Mucosa of stomach (tissue), 1 donor: ENCODE results near the gene POMP.

Experiments
- H3K27me3 ChIP-seq: one replicate; pipeline ENCODE4 v1.7.0; 2013; ENCODE audit warnings: mild to moderate bottlenecking, low read length; ENCODE audit not compliant: control insufficient read depth, insufficient read depth
- H3K36me3 ChIP-seq: one replicate; pipeline ENCODE4 v1.7.0; 2013; ENCODE audit warnings: low read length; ENCODE audit not compliant: control insufficient read depth, insufficient read depth
- H3K4me1 ChIP-seq: one replicate; pipeline ENCODE4 v1.7.0; 2013; ENCODE audit warnings: mild to moderate bottlenecking, low read length; ENCODE audit not compliant: control insufficient read depth, insufficient read depth
- H3K4me3 ChIP-seq: one replicate; pipeline ENCODE4 v1.7.0; 2013; ENCODE audit warnings: low read length
- H3K9ac ChIP-seq: one replicate; pipeline ENCODE4 v1.7.0; 2013; ENCODE audit warnings: mild to moderate bottlenecking, low read length, moderate library complexity
- H3K9me3 ChIP-seq: one replicate; pipeline ENCODE4 v1.7.0; 2013; ENCODE audit warnings: mild to moderate bottlenecking, low read length, moderate library complexity; ENCODE audit not compliant: control insufficient read depth
- donor health status: Pancreatic carcinoma.

Gene POMP

DNA sequence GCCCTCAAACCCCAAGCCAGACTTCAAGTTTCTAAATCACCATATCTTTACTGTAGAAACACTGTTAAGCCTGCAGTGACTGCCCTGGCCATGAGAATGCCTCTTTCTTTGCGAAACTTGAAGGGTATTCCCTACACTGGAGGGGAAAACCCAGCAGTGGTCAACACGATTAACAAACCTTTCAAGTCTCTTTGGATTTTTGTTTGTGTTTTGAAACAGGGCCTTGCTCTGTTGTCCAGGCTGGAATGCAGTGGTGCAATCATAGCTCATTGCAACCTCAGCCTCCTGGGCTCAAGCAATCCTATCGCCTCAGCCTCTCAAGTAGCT, 17.4 kb upstream of the POMP start:
- H3K9ac ChIP-seq = no peak overlapping the region
- no peaks in the 10 kb centered on the region for H3K36me3 ChIP-seq
- H3K9me3 ChIP-seq = no peaks in the 10 kb centered on the region
- H3K27me3 ChIP-seq = no peaks in the 10 kb centered on the region
- H3K4me3 ChIP-seq = no peak overlapping the region
- H3K4me1 ChIP-seq = no peaks in the 10 kb centered on the region

DNA sequence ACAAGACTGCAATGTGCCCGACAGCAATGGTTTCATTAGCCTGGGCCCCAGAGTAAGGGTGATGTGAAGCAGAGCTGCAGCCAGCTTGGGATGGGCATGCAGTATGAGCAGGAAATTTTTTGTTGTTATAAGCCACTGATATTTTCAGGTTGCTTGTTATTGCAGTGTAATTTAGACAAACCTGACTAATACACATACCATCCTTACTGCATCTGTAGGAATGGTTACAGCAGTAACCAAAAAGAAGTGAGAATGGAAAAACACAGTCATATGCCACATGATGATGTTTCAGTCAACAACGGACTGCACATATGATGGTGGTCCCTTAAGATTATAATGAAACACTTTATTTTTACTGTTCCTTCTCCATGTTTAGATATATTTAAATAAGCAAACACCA, 8.6 kb upstream of the POMP start:
- Histone ChIP-seq H3K4me3 (no peak overlapping the region), H3K9ac (no peak overlapping the region), H3K27me3 (no peaks in the 10 kb centered on the region), H3K9me3 (no peaks in the 10 kb centered on the region), H3K4me1 (no peaks in the 10 kb centered on the region), H3K36me3 (no peaks in the 10 kb centered on the region)

DNA sequence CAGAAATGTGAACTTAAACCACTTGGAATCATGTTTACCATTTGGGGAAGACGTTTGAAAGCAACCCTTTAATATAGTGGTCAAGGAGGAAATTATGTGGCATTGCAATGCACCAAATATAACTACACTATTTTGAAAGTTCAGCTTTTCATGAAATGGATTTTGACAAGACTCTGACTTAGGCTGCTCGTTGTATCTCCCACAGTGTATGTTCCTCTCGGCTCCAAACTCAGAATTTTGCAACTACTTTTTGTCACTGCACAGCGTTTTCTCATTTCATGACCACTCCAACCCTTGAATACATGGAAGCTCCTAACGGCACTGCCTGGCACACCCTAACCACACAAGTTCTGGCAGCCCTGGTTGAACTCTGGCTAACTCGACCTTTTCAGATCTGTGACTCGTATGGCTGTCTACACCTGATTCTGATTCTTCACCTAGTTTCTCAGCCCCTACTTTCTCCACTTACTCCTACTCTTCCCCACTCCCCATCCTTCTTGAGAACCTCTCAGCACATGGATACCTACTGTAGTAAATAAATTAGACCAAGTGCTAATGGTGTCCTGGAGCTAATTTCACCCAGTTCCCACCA, 7.0 kb upstream of the POMP start:
- H3K27me3 ChIP-seq = no peaks in the 10 kb centered on the region

DNA sequence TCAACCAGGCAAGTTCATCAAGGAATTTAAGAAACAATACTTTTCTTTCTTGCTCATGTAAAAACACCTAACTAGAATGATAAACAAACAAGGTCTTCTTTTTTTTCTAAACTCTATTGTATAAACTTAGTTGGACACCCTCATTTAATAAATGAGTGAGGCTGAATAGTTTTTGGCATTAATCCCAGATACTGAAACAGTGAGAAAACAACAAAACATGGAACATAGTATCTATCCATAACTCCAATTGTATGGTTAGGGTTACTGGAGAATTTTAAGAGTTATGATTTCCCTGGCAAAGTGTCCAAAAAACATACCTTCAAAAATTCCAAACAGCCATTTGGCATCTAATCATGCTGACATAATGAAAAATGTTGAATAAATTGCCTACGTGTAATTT, 5.8 kb upstream of the POMP start:
- Histone ChIP-seq H3K4me1 (no peaks in the 10 kb centered on the region), H3K9me3 (no peaks in the 10 kb centered on the region), H3K9ac (no peak overlapping the region), H3K36me3 (no peaks in the 10 kb centered on the region), H3K4me3 (no peak overlapping the region), H3K27me3 (no peaks in the 10 kb centered on the region)

More for the DNA sequence above, 7.0 kb upstream of the POMP start:
- Histone ChIP-seq H3K9me3 (no peaks in the 10 kb centered on the region), H3K36me3 (no peaks in the 10 kb centered on the region), H3K9ac (no peak overlapping the region), H3K4me1 (no peaks in the 10 kb centered on the region), H3K4me3 (no peak overlapping the region)

DNA sequence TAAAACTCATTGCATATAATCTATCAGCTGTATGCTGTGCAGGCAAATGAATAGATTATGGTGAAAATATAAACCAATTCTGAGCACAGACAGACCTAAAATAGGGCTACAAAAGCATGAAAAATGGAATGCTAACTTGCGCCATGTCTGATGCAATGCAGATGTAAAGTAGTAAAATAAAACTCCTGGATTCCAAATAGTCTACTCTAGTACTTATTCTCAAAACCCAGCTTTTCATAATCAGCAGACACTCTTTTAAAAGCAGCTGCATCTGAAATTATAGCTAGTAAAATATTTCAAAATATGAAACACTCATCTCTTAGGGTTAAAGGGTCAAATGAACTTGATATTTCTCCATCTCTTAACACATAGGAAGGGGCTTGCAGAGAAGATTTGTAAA, 4.7 kb upstream of the POMP start:
- no peak overlapping the region for H3K9ac ChIP-seq
- no peaks in the 10 kb centered on the region for H3K4me1 ChIP-seq
- no peaks in the 10 kb centered on the region for H3K9me3 ChIP-seq
- no peaks in the 10 kb centered on the region for H3K27me3 ChIP-seq
- H3K4me3 ChIP-seq = no peak overlapping the region
- no peaks in the 10 kb centered on the region for H3K36me3 ChIP-seq

DNA sequence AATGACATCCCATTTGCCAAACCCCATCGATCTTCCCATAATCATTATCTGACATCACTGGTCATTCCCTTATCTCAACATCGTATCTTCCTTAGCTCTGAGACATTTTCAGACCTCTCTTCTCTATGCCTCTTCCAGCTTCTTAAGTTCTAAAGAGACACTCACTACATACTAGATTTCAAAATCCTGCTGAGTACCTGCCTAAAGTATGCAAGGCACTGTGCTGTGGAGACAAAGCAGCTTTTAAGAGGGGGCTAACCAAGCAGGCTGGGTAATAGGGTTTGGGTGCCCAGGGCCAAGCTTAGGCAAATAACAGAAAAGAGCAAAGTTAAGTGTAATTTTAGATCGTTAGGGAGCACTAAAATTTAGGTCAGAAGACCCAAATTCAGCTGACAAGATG, 3.4 kb upstream of the POMP start:
- Histone ChIP-seq H3K4me3 (no peak overlapping the region), H3K9me3 (no peaks in the 10 kb centered on the region), H3K36me3 (no peaks in the 10 kb centered on the region), H3K9ac (no peak overlapping the region), H3K27me3 (no peaks in the 10 kb centered on the region), H3K4me1 (peaks cover 10% of the 10 kb centered on the region)

DNA sequence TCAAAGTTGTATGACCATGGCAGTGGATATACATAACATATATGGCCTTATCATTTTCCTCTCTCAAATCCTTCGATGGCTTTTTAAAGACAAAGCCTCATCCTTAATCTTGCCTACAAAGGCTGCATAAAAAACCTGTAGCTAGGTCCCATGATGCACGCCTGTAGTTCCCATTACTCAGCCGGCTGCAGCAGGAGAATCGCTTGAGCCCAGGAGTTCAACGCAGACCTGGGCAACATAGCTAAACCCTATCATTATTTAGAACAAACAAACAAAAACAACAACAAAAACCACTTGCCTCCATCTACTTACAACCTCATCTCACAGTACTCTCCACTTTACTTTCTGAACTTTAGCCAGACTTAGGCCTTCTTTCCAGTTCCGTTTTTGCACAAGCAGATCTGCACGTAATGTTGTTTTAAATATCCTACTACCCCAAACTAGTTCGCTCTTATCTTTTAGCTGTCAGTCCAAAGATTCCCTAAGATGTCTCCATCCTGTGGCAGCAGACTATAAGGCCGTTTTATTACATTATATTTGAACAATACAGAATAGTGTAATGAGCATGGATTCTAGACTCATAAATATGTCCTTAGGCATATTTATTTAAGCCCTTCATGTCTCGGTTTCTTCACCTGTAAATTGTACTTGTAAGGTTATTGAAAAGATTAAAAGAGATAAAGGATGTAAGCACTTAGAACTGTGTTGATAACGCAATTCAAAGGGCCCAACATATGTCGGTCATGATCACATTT, 969 bp upstream of the POMP start:
- Histone ChIP-seq H3K9me3 (no peaks in the 10 kb centered on the region), H3K9ac (peak overlapping the region; percentile 83), H3K4me1 (peaks cover 12% of the 10 kb centered on the region), H3K27me3 (no peaks in the 10 kb centered on the region), H3K36me3 (no peaks in the 10 kb centered on the region), H3K4me3 (peak overlapping the region; percentile 92)

DNA sequence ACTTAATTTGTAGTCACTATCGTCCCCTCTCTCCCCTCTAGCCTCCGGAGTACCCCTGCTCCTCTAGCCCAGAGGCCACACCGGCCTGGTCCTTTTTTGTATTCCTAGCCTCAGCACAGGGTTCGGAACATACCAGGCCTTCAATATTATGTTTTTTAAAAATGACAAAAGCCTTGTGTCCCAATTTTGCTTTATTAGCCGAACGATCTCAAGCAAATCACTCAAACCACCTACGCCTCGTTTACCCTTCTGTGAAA, 463 bp upstream of the POMP start:
- H3K36me3 ChIP-seq = no peaks in the 10 kb centered on the region
- peak overlapping the region; percentile 92 for H3K4me3 ChIP-seq
- no peaks in the 10 kb centered on the region for H3K27me3 ChIP-seq
- H3K4me1 ChIP-seq = peaks cover 12% of the 10 kb centered on the region
- peak overlapping the region; percentile 83 for H3K9ac ChIP-seq
- H3K9me3 ChIP-seq = no peaks in the 10 kb centered on the region

DNA sequence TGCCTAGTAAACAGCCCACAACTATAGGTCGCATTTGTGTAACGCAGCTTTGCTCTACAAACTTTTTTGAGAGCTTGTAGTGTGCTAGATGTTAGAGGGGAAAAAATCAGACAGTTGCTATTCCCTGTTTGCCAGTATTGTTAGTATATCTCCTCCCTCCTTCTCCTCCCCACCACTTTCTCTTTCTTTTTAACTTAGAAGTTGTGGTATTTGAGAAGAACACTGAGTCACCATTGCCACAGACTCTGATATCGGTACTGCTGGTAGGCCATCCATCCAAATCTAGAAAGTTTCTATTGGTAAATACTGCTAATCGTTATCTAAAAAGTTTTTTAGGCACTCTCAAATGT, 666 bp downstream of the POMP start:
- Histone ChIP-seq H3K9ac (peak overlapping the region; percentile 83), H3K27me3 (no peaks in the 10 kb centered on the region), H3K4me3 (peak overlapping the region; percentile 92), H3K36me3 (no peaks in the 10 kb centered on the region), H3K4me1 (peaks cover 12% of the 10 kb centered on the region), H3K9me3 (no peaks in the 10 kb centered on the region)

DNA sequence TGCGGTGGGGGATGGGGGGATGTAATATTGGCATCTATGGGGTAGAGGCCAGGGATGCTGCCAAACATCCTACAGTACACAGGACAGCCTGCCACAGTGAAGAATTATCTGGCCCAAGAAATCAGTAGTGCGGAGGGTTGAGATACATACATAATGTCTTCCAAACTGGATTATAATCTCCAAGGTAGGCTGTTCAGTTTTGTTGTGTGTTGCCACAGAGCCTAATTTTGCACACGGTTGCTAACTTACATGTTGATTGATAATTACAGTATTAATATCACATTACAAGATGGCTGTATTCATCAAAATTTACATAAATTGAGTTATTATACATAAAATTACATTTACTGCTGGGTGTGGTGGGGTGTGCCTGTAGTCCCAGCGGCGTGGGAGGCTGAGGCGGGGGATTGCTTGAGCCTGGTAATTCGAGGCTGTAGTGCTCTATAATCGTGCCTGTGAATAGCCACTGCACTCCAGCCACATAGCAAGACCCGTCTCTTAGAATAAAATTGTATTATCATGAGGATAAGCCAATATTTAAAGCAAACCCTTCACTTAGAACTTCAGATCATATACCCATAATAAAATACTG, 8.1 kb downstream of the POMP start:
- no peaks in the 10 kb centered on the region for H3K9me3 ChIP-seq
- H3K9ac ChIP-seq = no peak overlapping the region
- no peaks in the 10 kb centered on the region for H3K27me3 ChIP-seq
- peaks cover 4% of the 10 kb centered on the region for H3K36me3 ChIP-seq
- H3K4me1 ChIP-seq = no peaks in the 10 kb centered on the region
- H3K4me3 ChIP-seq = no peak overlapping the region

DNA sequence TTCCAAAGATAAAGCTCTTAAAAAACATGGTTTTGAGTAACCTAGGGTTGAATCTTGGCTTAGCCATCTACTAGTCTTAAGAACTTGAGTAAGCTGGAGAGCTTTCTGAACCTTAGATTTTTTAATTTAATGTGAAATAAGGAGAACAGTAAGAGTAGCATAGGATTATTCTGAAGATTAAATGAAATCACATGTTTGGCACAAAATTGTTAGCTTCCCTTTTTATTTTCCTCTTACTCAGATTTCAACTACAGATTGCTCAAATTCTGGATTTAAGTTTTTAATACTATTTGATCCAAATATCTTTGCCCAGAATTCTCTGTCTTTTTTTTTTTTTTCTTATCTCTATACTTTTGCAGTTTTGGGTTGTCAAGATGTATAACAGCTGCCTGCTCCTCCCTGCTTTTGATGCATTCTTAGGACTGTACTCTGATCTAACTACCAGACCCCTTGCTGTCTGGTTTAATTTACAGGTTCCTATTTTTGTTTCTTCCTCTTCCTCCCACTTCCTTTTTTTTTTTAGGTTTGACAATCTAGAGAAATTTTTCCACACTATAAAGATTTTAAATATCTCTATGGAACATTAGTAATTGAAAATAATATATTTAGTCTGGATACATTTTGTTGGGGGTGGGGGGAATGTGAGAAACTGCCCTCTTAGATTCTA, 12.3 kb downstream of the POMP start:
- H3K4me3 ChIP-seq = no peak overlapping the region
- peaks cover 4% of the 10 kb centered on the region for H3K36me3 ChIP-seq
- no peaks in the 10 kb centered on the region for H3K4me1 ChIP-seq
- H3K9me3 ChIP-seq = no peaks in the 10 kb centered on the region
- H3K9ac ChIP-seq = no peak overlapping the region
- H3K27me3 ChIP-seq = no peaks in the 10 kb centered on the region

DNA sequence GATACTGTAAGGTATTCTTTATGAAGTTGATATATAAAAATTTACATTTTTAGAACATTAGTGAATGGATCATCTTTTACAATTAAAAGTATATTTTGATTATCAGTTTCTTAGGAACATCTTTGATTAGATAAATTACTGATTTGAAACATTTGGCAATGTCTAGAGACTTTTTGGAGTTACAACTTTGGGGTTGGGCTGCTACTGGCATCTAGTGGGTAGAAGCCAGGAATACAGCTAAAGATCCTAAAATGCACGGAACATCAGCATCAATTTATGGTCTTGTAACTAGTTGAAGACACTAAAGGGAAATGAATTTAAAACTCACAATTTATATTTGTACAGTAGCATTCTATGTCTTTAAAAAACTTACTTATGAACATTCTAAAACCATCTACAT, 19.9 kb downstream of the POMP start:
- no peak overlapping the region for H3K4me3 ChIP-seq
- H3K27me3 ChIP-seq = no peaks in the 10 kb centered on the region
- no peak overlapping the region for H3K9ac ChIP-seq
- H3K9me3 ChIP-seq = no peaks in the 10 kb centered on the region
- no peaks in the 10 kb centered on the region for H3K36me3 ChIP-seq
- no peaks in the 10 kb centered on the region for H3K4me1 ChIP-seq
